HEK293 (cell line): ENCODE data around the gene KBTBD3.
A peak's percentile ranks its signal among the peaks of the same experiment; 100 is the strongest.

Experiments used
- CTCF ChIA-PET: fragments of 350-600 bp; formaldehyde crosslinking; extraction: SDS; loops from one replicate; lab custom pipeline; 2021; ENCODE audit warnings: antibody characterized with exemption; lab: Yijun Ruan, JAX
- POLR2A ChIA-PET: fragments of 300-600 bp; formaldehyde crosslinking; extraction: SDS; loops from one replicate; lab custom pipeline; 2020; ENCODE audit warnings: antibody characterized with exemption, inconsistent platforms; lab: Yijun Ruan, JAX
- H3K27ac ChIP-seq: fragments of 200-500 bp; sonication (Bioruptor generic); 2 replicates; pipeline ENCODE4 v1.5.1; 2014; ENCODE audit warnings: low read depth, low read length, control low read depth, inconsistent platforms; ENCODE audit errors: extremely low read depth
- H3K36me3 ChIP-seq, 2 experiments: fragments of 200-500 bp in 1 of 2; sonication (Bioruptor generic) in 1 of 2; 1 replicate in 1 of 2; 2 replicates in 1 of 2; pipeline ENCODE4 v1.5.1; 2014 to 2017; ENCODE audit warnings: inconsistent platforms in 2 of 2, low read length in 2 of 2; ENCODE audit not compliant: control insufficient read depth in 2 of 2, insufficient read depth in 1 of 2
- H3K4me1 ChIP-seq: fragments of 200-500 bp; sonication (Bioruptor generic); 2 replicates; pipeline ENCODE4 v1.5.1; 2014; ENCODE audit warnings: mild to moderate bottlenecking, low read length, inconsistent platforms; ENCODE audit not compliant: control insufficient read depth, insufficient read depth
- H3K4me3 ChIP-seq: 2 replicates; pipeline ENCODE4 v1.5.1; 2011; ENCODE audit warnings: low read depth, mild to moderate bottlenecking, control low read depth, low read length, moderate library complexity
- H3K9me3 ChIP-seq: fragments of 200-500 bp; sonication (Bioruptor generic); 2 replicates; pipeline ENCODE4 v1.5.1; 2014; ENCODE audit warnings: low read depth, low read length, inconsistent platforms; ENCODE audit not compliant: control insufficient read depth, insufficient read depth
- EGR2 ChIP-seq: fragments of 450-650 bp; formaldehyde crosslinking; IDR thresholded peaks from 2 replicates; pipeline ENCODE4 v1.5.1; 2016; ENCODE audit warnings: low read depth, missing biosample characterization, missing genetic modification characterization
- ELK4 ChIP-seq: IDR thresholded peaks from 2 replicates; pipeline ENCODE4 v1.6.1; 2011; ENCODE audit warnings: mild to moderate bottlenecking, low read depth, low read length, borderline replicate concordance
- FEZF1 ChIP-seq: fragments of 450-650 bp; formaldehyde crosslinking; IDR thresholded peaks from 2 replicates; pipeline ENCODE4 v1.5.1; 2016; ENCODE audit warnings: missing biosample characterization, missing genetic modification characterization
- GLIS1 ChIP-seq: fragments of 450-650 bp; formaldehyde crosslinking; IDR thresholded peaks from 2 replicates; pipeline ENCODE4 v1.5.1; 2016; ENCODE audit warnings: missing biosample characterization, missing genetic modification characterization
- GLIS2 ChIP-seq: fragments of 450-650 bp; formaldehyde crosslinking; IDR thresholded peaks from 2 replicates; pipeline ENCODE4 v1.5.1; 2016; ENCODE audit warnings: missing biosample characterization, missing genetic modification characterization
- HOXC10 ChIP-seq: sonication (generic); formaldehyde crosslinking; IDR thresholded peaks from 2 replicates; pipeline ENCODE4 v1.8.1; 2023; ENCODE audit warnings: mild to moderate bottlenecking, missing genetic modification reagents
- ZBTB20 ChIP-seq: fragments of 450-650 bp; formaldehyde crosslinking; IDR thresholded peaks from 2 replicates; pipeline ENCODE4 v1.5.1; 2016; ENCODE audit warnings: missing biosample characterization, missing genetic modification characterization
- ZBTB48 ChIP-seq: fragments of 450-650 bp; formaldehyde crosslinking; IDR thresholded peaks from 2 replicates; pipeline ENCODE4 v1.5.1; 2016; ENCODE audit warnings: missing biosample characterization, missing genetic modification characterization
- ZBTB7A ChIP-seq: fragments of 450-650 bp; formaldehyde crosslinking; IDR thresholded peaks from 2 replicates; pipeline ENCODE4 v1.5.1; 2016; ENCODE audit warnings: low read depth, missing biosample characterization, missing genetic modification characterization
- ZNF114 ChIP-seq: fragments of 450-650 bp; formaldehyde crosslinking; IDR thresholded peaks from 2 replicates; pipeline ENCODE4 v1.5.0; 2017; ENCODE audit warnings: missing biosample characterization, missing genetic modification characterization
- ZNF138 ChIP-seq: fragments of 450-650 bp; formaldehyde crosslinking; IDR thresholded peaks from 2 replicates; pipeline ENCODE4 v1.5.1; 2016; ENCODE audit warnings: missing biosample characterization, missing genetic modification characterization, borderline replicate concordance
- ZNF140 ChIP-seq: fragments of 450-650 bp; formaldehyde crosslinking; IDR thresholded peaks from 2 replicates; pipeline ENCODE4 v1.5.1; 2016; ENCODE audit warnings: missing biosample characterization, missing genetic modification characterization
- ZNF174 ChIP-seq: fragments of 450-650 bp; formaldehyde crosslinking; IDR thresholded peaks from 2 replicates; pipeline ENCODE4 v1.5.0; 2017; ENCODE audit warnings: missing biosample characterization, mild to moderate bottlenecking, missing genetic modification characterization
- ZNF214 ChIP-seq: fragments of 450-650 bp; formaldehyde crosslinking; IDR thresholded peaks from 2 replicates; pipeline ENCODE4 v1.5.1; 2017; ENCODE audit warnings: missing biosample characterization, mild to moderate bottlenecking, missing genetic modification characterization, borderline replicate concordance
- ZNF302 ChIP-seq: fragments of 450-650 bp; formaldehyde crosslinking; IDR thresholded peaks from 2 replicates; pipeline ENCODE4 v1.5.1; 2016; ENCODE audit warnings: missing biosample characterization, missing genetic modification characterization, low read depth
- ZNF311 ChIP-seq: fragments of 450-650 bp; formaldehyde crosslinking; IDR thresholded peaks from 2 replicates; pipeline ENCODE4 v1.5.1; 2017; ENCODE audit warnings: missing biosample characterization, missing genetic modification characterization, borderline replicate concordance
- ZNF335 ChIP-seq: fragments of 450-650 bp; formaldehyde crosslinking; conservative IDR thresholded peaks from 2 replicates; pipeline ENCODE4 v1.5.1; 2016; ENCODE audit warnings: missing biosample characterization, missing genetic modification characterization
- ZNF426 ChIP-seq: fragments of 450-650 bp; formaldehyde crosslinking; IDR thresholded peaks from 2 replicates; pipeline ENCODE4 v1.5.1; 2017; ENCODE audit warnings: missing biosample characterization, missing genetic modification characterization, mild to moderate bottlenecking, inconsistent platforms, moderate library complexity
- ZNF521 ChIP-seq: fragments of 450-650 bp; formaldehyde crosslinking; IDR thresholded peaks from 2 replicates; pipeline ENCODE4 v1.5.1; 2017; ENCODE audit warnings: missing biosample characterization, mild to moderate bottlenecking, missing genetic modification characterization
- ZNF549 ChIP-seq: fragments of 450-650 bp; IDR thresholded peaks from 2 replicates; pipeline ENCODE4 v1.5.1; 2018; ENCODE audit warnings: missing biosample characterization, missing genetic modification characterization, mild to moderate bottlenecking, inconsistent platforms, moderate library complexity
- ZNF561 ChIP-seq: fragments of 450-650 bp; IDR thresholded peaks from 2 replicates; pipeline ENCODE4 v1.5.1; 2018; ENCODE audit warnings: missing biosample characterization, missing genetic modification characterization, borderline replicate concordance
- ZNF692 ChIP-seq: fragments of 450-650 bp; formaldehyde crosslinking; IDR thresholded peaks from 2 replicates; pipeline ENCODE4 v1.5.1; 2016; ENCODE audit warnings: missing biosample characterization, missing genetic modification characterization
- ZNF701 ChIP-seq: fragments of 450-650 bp; formaldehyde crosslinking; IDR thresholded peaks from 2 replicates; pipeline ENCODE4 v1.5.1; 2016; ENCODE audit warnings: missing biosample characterization, missing genetic modification characterization
- ZNF76 ChIP-seq: fragments of 450-650 bp; formaldehyde crosslinking; IDR thresholded peaks from 2 replicates; pipeline ENCODE4; 2016; ENCODE audit warnings: low read depth, missing biosample characterization, missing genetic modification characterization, borderline replicate concordance
- ZNF768 ChIP-seq: fragments of 450-650 bp; formaldehyde crosslinking; IDR thresholded peaks from 2 replicates; pipeline ENCODE4 v1.5.1; 2018; ENCODE audit warnings: missing biosample characterization, mild to moderate bottlenecking, missing genetic modification characterization
- ZSCAN16 ChIP-seq: fragments of 450-650 bp; formaldehyde crosslinking; IDR thresholded peaks from 2 replicates; pipeline ENCODE4 v1.5.1; 2016; ENCODE audit warnings: missing biosample characterization, missing genetic modification characterization
- ZSCAN30 ChIP-seq: fragments of 450-650 bp; IDR thresholded peaks from 2 replicates; pipeline ENCODE4 v1.5.1; 2018; ENCODE audit warnings: missing biosample characterization, mild to moderate bottlenecking, missing genetic modification characterization, moderate library complexity
- TF ChIP-seq, protein P1 (sequence below): sonication (generic); formaldehyde crosslinking; IDR thresholded peaks from 2 replicates; pipeline ENCODE4 v1.8.1; 2022; ENCODE audit warnings: mild to moderate bottlenecking, moderate library complexity, missing genetic modification reagents
- TF ChIP-seq, protein P2 (sequence below): fragments of 450-650 bp; formaldehyde crosslinking; conservative IDR thresholded peaks from 2 replicates; pipeline ENCODE4 v1.5.1; 2016; ENCODE audit warnings: low read depth, missing biosample characterization, missing genetic modification characterization

The KBTBD3 gene

DNA sequence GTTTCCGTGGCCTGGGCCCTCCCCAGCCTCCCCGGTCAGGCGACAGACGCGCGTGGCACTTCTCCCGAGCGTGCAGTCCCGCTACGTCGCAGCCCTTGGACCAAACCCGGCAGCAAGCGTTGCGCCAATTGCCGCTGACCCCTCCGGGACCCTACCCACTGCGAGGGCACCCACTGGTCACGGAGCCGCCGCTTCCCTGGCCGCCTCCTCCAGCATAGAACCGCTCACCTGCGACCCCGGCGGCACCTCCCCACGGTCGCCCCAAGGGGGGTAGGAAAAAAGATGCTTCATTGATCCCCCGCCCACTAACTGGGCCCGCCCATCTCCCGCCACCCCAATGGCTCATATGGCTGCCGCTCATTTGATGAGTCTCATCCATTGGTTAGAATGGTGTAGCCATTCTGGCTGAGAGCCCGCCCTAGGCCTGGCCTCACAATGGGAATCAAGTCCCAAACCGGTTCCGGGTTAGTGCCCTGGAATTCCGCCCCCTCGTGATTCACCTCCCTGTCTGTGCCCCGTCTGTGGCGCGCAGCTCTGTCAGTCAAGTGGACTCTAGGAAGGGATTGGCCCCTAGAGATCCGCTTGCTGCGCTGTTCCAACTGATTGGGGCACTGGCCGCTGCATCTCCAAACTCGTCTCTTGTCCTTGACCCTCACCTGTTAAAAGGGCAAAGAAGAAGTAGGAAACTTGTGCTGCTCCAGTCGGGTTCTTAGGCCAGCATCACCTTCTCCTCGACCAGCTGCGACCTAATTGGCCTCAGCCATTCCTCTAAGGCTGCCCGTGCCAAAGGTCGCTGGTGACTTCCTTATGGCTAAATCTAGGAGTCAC lies 55.0 kb downstream of the KBTBD3 start, which contains the start of gene MSANTD4 (continued):
- TF ChIP-seq ZNF335 (peak; percentile 25; the same call in 1 of the 2 replicates), ZBTB48 (tag by site-specific recombination) (peak; percentile 38; the same call in 1 of the 2 replicates), ZNF549 (tag by site-specific recombination) (no peak), ZNF140 (no peak), ZNF214 (tag by site-specific recombination) (no peak), ELK4 (no peak), ZNF138 (tag by site-specific recombination) (no peak), GLIS2 (tag by site-specific recombination) (peak; percentile 95), ZNF521 (tag by site-specific recombination) (no peak), ZNF426 (tag by site-specific recombination) (no peak), ZNF174 (no peak), ZNF561 (tag by site-specific recombination) (peak; percentile 17; the same call in 1 of the 2 replicates), ZNF76 (no peak), ZNF701 (no peak), ZNF114 (no peak), EGR2 (tag by site-specific recombination) (peak; percentile 56), GLIS1 (peak; percentile 72), ZNF302 (no peak), ZNF768 (tag by site-specific recombination) (no peak), ZBTB20 (tag by site-specific recombination) (no peak), FEZF1 (tag by site-specific recombination) (no peak), ZSCAN16 (tag by site-specific recombination) (no peak)
- TF ChIP-seq, protein P1, sequence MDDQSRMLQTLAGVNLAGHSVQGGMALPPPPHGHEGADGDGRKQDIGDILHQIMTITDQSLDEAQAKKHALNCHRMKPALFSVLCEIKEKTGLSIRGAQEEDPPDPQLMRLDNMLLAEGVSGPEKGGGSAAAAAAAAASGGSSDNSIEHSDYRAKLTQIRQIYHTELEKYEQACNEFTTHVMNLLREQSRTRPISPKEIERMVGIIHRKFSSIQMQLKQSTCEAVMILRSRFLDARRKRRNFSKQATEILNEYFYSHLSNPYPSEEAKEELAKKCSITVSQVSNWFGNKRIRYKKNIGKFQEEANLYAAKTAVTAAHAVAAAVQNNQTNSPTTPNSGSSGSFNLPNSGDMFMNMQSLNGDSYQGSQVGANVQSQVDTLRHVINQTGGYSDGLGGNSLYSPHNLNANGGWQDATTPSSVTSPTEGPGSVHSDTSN (CRISPR knock-in tag), result peak; percentile 97
- TF ChIP-seq, all 188 proteins: peak for 31

GRCh38 chr11:106021181-106021966 lies 55.8 kb downstream of the KBTBD3 start:
- Histone ChIP-seq H3K4me1 (0 out of 2 replicates have a peak, but pooled peaks cover 3% of the 10 kb centered on the region), H3K27ac (peak overlapping the region; percentile 39; the same call in 1 of the 2 replicates), H3K4me3 (peak overlapping the region; percentile 94), H3K9me3 (no peaks in the 10 kb centered on the region), H3K36me3 (peaks cover 0 to 8% of the 10 kb centered on the region in 2 experiments; a peak in 1 of 3 replicates)
- POLR2A ChIA-PET, result no interaction called here
- CTCF ChIA-PET, result no interaction called here
- TF ChIP-seq ZNF692 (no peak), HOXC10 (CRISPR knock-in tag) (no peak), ZBTB7A (tag by site-specific recombination) (no peak), ZNF311 (no peak), ZBTB48 (tag by site-specific recombination) (peak; percentile 69; the same call in 1 of the 2 replicates), ZSCAN30 (tag by site-specific recombination) (no peak)
- TF ChIP-seq, protein P2, sequence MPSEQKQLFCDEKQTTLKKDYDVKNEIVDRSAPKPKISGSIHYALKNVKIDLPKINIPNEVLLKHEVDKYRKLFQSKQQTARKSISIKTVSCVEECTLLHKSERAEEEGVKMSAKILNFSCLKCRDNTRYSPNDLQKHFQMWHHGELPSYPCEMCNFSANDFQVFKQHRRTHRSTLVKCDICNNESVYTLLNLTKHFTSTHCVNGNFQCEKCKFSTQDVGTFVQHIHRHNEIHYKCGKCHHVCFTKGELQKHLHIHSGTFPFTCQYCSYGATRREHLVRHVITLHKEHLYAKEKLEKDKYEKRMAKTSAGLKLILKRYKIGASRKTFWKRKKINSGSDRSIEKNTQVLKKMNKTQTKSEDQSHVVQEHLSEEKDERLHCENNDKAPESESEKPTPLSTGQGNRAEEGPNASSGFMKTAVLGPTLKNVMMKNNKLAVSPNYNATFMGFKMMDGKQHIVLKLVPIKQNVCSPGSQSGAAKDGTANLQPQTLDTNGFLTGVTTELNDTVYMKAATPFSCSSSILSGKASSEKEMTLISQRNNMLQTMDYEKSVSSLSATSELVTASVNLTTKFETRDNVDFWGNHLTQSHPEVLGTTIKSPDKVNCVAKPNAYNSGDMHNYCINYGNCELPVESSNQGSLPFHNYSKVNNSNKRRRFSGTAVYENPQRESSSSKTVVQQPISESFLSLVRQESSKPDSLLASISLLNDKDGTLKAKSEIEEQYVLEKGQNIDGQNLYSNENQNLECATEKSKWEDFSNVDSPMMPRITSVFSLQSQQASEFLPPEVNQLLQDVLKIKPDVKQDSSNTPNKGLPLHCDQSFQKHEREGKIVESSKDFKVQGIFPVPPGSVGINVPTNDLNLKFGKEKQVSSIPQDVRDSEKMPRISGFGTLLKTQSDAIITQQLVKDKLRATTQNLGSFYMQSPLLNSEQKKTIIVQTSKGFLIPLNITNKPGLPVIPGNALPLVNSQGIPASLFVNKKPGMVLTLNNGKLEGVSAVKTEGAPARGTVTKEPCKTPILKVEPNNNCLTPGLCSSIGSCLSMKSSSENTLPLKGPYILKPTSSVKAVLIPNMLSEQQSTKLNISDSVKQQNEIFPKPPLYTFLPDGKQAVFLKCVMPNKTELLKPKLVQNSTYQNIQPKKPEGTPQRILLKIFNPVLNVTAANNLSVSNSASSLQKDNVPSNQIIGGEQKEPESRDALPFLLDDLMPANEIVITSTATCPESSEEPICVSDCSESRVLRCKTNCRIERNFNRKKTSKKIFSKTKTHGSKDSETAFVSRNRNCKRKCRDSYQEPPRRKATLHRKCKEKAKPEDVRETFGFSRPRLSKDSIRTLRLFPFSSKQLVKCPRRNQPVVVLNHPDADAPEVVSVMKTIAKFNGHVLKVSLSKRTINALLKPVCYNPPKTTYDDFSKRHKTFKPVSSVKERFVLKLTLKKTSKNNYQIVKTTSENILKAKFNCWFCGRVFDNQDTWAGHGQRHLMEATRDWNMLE (tag by site-specific recombination), result no peak
